ENCODE data around the gene CORO1A.
A peak's percentile ranks its signal among the peaks of the same experiment; 100 is the strongest.
"Not testable (repeated sequence)": the region's sequence is repeated elsewhere in the genome, so short reads cannot be mapped to it uniquely, and the experiment has no call there.

The CORO1A gene

GRCh38 chr16:30183233-30184095 lies at the start of gene CORO1A:
Gene CORO1A (plus strand): TSS chr16:30183602. CDS start chr16:30185210, 1,608 bp downstream.
- DNase-seq (ENCODE audit: low read depth in 2 of 2, low spot score in 1 of 2), result peak; percentile 58 to 67

DNA sequence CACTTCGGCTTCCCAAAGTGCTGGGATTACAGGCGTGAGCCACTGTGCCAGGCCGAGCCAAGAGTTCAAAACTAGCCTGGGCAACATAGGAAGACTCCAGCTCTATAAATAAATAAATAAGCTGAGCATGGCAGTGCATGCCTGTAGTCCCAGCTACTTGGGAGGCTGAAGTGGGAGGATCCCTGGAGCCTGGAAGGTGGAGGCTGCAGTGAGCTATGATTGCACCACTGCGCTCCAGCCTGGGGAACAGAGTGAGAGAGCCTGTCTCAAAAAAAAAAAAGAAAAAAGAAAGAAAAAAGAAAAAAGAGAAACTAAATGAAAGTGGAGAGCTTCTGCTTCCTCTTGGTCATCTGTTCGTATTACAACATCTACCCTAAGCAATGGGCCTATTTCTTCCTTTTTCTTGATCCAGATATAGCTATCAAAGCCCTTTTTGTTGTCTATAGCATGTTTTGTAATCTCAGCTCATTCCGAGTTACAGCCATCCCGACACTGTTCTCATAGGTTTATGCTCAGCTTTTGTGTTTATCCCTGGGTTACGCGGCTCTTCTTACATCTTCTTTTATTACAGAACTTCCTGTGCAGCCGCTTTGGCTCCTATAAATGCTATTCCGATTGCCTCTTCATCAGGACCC lies 46.3 kb upstream of the CORO1A start:
- DNase-seq (ENCODE audit: low read depth in 2 of 2, low spot score in 1 of 2), result no peak

DNA sequence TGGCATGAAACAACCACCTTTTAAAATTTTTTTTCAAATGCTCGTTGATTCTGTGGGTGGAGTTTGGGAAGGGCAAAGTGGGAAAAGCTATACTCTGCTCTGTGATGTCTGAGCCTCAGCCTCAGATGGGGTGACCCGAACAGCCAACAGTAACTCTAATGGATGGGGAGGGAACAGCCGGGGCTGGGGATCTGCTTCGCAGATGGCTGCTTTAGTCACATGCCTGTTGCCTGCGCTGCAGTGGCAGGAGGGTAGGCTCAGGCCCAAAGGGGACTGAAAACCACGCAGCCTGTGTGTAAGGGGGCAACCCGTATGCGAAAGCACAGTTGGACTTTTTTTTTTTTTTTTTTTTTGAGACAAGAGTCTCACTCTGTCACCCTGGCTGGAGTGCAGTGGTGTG lies 45.5 kb upstream of the CORO1A start:
- no peak for DNase-seq (ENCODE audit: low read depth in 2 of 2, low spot score in 1 of 2)

DNA sequence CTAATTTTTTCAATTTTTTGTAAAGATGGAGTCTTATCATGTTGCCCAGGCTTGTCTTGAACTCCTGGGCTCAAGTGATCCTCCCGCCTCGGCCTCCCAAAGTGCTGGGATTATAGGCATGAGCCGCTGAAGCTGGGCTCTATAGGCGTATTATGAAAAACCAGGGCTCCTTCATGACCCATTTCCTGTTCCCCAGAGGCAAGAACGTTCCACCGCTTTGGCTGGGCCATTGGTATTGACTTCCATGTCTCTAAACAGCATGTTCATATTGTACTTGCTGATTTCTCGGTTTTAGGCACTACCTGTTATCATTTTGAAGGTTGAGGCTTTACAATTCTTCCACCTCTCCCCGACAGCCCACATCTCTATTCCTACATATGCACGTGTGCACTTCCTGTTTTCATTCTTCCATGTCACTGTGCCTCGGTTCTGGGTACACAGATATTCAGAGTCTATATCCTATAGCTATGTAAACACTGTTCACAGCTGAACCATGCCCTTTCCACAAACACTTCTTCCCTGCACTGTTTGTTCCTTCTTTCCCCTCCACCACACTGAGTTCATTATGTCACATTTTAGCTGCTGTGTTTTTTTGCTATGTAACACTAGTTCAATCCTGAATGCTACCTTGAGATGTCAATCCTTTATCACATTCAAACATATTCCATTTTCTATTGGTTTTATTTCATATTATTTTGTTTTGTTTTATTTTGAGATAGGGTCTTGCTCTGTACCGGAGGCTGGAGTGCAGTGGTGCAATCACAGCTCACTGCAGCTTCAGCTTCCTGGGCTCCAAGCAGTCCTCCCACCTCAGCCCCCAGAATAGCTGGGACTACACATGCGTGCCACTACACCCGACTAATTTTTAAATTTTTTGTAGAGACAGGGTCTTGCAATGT lies 43.6 kb upstream of the CORO1A start:
- DNase-seq (ENCODE audit: low read depth in 2 of 2, low spot score in 1 of 2), result no peak

DNA sequence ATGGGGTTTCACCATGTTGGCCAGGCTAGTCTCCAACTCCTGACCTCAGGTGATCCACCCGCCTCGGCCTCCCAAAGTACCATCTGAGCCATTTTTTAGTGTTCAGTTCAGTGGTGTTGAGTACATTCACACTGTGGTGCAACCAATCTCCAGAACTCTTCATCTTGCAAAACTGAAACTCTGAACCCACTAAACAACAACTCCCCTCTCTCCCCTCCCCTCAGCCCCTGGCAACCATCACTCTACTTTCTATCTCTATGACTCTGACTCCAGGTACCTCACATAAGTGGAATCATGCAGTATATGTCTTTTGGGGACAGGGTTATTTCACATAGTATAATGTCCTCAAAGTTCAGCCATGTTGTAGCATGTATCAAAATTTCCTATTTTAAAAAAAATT lies 41.7 kb upstream of the CORO1A start:
- DNase-seq (ENCODE audit: low read depth in 2 of 2, low spot score in 1 of 2), result no peak

- no peak for DNase-seq (ENCODE audit: low read depth in 2 of 2, low spot score in 1 of 2)
Observed at GRCh38 chr16:30142672-30143346, 40.6 kb upstream of the CORO1A start.

GRCh38 chr16:30143347-30143702 lies 40.1 kb upstream of the CORO1A start:
- no peak for DNase-seq (ENCODE audit: low read depth in 2 of 2, low spot score in 1 of 2)

- no peak for DNase-seq (ENCODE audit: low read depth in 2 of 2, low spot score in 1 of 2)
Observed at GRCh38 chr16:30144017-30144416, 39.4 kb upstream of the CORO1A start.

DNA sequence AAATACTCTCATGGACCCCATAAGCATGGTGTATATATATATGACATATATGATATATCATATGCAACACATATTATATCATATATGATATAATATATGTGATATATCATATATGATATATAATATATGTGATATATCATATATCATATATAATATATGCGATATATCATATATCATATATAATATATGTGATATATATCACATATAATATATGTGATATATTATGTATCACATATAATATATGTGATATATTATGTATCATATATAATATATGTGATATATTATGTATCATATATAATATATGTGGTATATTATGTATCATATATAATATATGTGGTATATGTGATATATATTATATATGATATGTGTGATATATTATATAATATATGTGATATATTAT lies 38.5 kb upstream of the CORO1A start:
- DNase-seq (ENCODE audit: low read depth in 2 of 2, low spot score in 1 of 2), result no peak

- DNase-seq (ENCODE audit: low read depth in 2 of 2, low spot score in 1 of 2), result no peak
Observed at GRCh38 chr16:30145657-30146056, 37.7 kb upstream of the CORO1A start.

- DNase-seq (ENCODE audit: low read depth in 2 of 2, low spot score in 1 of 2), result no peak
Observed at GRCh38 chr16:30147843-30148510, 35.4 kb upstream of the CORO1A start.

- DNase-seq (ENCODE audit: low read depth in 2 of 2, low spot score in 1 of 2), result no peak
Observed at GRCh38 chr16:30149250-30149930, 34.0 kb upstream of the CORO1A start.

DNA sequence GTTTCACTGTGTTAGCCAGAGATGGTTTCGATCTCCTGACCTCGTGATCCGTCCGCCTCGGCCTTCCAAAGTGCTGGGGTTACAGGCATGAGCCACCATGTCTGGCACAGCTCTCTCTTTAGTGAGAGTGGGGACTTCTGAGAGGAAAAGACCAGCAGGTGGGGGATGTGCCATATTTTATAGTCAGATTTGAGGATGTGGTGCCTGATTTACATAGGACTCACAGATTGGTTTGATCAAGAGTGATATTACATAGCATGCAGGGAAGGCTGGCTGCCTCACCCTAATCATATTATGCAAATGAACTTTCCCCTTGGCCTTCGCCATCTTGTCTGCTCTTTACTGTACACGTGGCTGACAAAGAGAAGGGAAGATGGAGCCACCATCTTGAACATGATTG lies 32.3 kb upstream of the CORO1A start:
- DNase-seq (ENCODE audit: low read depth in 2 of 2, low spot score in 1 of 2), result no peak

DNA sequence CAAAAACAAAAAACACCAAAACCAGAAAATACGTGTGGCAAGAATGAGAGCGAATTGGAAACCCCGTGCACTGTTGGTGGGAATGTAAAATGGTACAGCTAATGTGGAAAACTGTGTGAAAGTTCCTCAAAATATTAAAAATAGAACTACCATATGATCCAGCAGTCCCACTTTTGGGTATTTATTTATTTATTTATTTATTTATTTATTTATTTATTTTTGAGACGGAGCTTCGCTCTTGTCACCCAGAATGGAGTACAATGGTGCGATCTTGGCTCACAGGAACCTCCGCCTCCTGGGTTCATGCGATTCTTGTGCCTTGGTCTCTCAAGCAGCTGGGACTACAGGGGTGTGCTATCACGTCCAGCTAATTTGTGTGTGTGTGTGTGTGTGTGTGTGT lies 30.9 kb upstream of the CORO1A start:
- DNase-seq (ENCODE audit: low read depth in 2 of 2, low spot score in 1 of 2), result no peak

- no peak for DNase-seq (ENCODE audit: low read depth in 2 of 2, low spot score in 1 of 2)
Observed at GRCh38 chr16:30155188-30155587, 28.2 kb upstream of the CORO1A start.

- DNase-seq (ENCODE audit: low read depth in 2 of 2, low spot score in 1 of 2), result no peak
Observed at GRCh38 chr16:30157214-30157613, 26.2 kb upstream of the CORO1A start.

GRCh38 chr16:30163538-30163937 lies 19.9 kb upstream of the CORO1A start:
- DNase-seq (ENCODE audit: low read depth in 2 of 2, low spot score in 1 of 2), result no peak

GRCh38 chr16:30166202-30166902 lies 17.1 kb upstream of the CORO1A start:
- DNase-seq (ENCODE audit: low read depth in 2 of 2, low spot score in 1 of 2), result no peak

- not testable (repeated sequence) for DNase-seq (ENCODE audit: low read depth in 2 of 2, low spot score in 1 of 2)
Observed at GRCh38 chr16:30168746-30169145, 14.7 kb upstream of the CORO1A start.
